Measurements from ENCODE around the gene MIX23. TPM values are rescaled to one million over a fixed set of nuclear protein-coding genes. Genes with fewer than 3 reads are reported as not detected.

Gene MIX23
- 10 to 100 TPM; 15.1 to 37.6 (median 22.4) TPM for total RNA-seq
- 10 to 100 TPM; 44.9 to 73.8 TPM for polyA plus RNA-seq
- long read RNA-seq, donor 1, transcript CCDC58-201 (5 exons, 720 nt) = major isoform, 5 of 9 reads
- long read RNA-seq, donor 1, partial matches to known transcripts = 0 of 9 reads
- long read RNA-seq, donor 1, other reads (novel, unspliced or antisense) = 3 of 9 reads
- long read RNA-seq, donor 2, transcript CCDC58-201 (5 exons, 720 nt) = major isoform, 10 of 19 reads
- long read RNA-seq, donor 2, partial matches to known transcripts = 0 of 19 reads
- long read RNA-seq, donor 2, other reads (novel, unspliced or antisense) = 7 of 19 reads
- long read RNA-seq, donor 3, transcript CCDC58-201 (5 exons, 720 nt) = major isoform, 12 of 15 reads
- long read RNA-seq, donor 3, partial matches to known transcripts = 0 of 15 reads
- long read RNA-seq, donor 3, other reads (novel, unspliced or antisense) = 3 of 15 reads

DNA sequence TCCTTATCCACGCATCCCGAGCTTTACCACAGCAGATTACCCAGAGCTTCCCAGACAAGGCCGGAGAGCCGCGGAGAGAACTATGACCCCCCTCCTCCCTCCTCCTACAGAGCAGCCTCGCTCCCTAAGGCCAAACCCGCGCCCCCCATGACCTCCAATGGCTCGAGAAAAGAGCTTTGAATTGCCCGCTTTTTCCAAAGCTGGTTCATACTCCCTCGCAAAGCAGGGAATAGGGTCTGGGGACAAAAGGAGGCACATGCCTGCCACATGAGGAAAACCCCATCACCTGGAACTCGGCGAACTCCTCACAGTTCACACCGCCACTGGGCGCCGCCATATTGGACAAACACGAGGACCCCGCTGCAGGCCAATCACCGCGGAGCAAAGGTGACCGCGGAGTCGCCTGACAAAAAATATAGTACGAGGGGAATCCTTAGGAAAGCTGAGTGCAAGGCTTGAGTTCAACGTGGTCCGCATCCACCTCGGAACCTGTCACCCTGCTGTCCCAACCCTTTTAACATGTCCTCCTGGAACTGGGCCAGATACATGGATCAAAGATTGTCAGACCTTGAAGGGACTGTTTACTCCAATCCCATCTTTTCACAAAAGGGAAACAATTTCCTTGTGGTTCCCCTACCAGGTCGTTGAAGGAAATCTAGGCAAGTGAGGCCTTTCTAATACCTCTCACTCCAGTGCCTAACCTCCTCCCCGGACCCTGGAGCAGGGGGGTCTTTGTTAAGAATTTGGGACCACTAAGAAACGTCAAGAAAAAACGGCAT lies at the start of gene MIX23:
Gene MIX23 (minus strand): TSS at position 344 of the 779 bp plus-strand sequence. CDS start 7 bp downstream, at position 337.
- TF ChIP-seq, protein P1, sequence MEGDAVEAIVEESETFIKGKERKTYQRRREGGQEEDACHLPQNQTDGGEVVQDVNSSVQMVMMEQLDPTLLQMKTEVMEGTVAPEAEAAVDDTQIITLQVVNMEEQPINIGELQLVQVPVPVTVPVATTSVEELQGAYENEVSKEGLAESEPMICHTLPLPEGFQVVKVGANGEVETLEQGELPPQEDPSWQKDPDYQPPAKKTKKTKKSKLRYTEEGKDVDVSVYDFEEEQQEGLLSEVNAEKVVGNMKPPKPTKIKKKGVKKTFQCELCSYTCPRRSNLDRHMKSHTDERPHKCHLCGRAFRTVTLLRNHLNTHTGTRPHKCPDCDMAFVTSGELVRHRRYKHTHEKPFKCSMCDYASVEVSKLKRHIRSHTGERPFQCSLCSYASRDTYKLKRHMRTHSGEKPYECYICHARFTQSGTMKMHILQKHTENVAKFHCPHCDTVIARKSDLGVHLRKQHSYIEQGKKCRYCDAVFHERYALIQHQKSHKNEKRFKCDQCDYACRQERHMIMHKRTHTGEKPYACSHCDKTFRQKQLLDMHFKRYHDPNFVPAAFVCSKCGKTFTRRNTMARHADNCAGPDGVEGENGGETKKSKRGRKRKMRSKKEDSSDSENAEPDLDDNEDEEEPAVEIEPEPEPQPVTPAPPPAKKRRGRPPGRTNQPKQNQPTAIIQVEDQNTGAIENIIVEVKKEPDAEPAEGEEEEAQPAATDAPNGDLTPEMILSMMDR (IDR thresholded peaks at IDR 0.05) = peak in 2 of 12 donors; percentile 10 to 15
- no peak for TF ChIP-seq POLR2A (IDR thresholded peaks at IDR 0.05)

DNA sequence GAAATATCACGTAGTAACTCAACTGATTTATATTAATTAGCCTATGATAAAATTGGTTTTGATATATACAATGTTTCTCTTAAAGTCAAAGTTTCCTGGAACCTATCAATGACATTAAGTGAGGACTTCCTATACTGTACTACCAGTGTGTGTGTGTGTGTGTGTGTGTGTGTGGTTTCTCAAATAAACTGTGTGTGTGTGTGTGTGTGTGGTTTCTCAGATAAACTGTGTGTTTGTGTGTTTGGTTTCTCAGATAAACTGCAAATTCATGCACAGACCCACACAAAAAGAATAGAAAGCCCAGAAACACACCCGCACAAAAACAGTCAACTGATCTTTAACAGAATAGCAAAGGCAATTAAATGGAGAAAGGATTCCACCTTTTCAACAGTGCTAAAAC lies 47.3 kb upstream of the MIX23 start:
- DNase-seq = no peak
- no peak overlapping the region for H3K27ac ChIP-seq
- H3K27me3 ChIP-seq = no peaks in the 10 kb centered on the region
- 95 to 98% (median 97%) methylated on average over 2 of the region's 2 CpGs for WGBS, 4 donors
- intact Hi-C loops (cut with DNase I) = no loop called here
- H3K36me3 ChIP-seq = peaks cover 0 to 98% (median 83%) of the 10 kb centered on the region in 9 donors
- TF ChIP-seq POLR2A (IDR thresholded peaks at IDR 0.05) = no peak
- TF ChIP-seq, protein P1 (IDR thresholded peaks at IDR 0.05) = no peak
- H3K4me1 ChIP-seq = peaks cover 0 to 5% (median 0%) of the 10 kb centered on the region in 12 donors
- H3K9me3 ChIP-seq = peaks cover 0 to 14% (median 0%) of the 10 kb centered on the region in 12 donors
- no peak overlapping the region for H3K4me3 ChIP-seq
- ATAC-seq = no peak

More for the DNA sequence above, at the start of gene MIX23:
- no peaks in the 10 kb centered on the region for H3K9me3 ChIP-seq
- intact Hi-C loops (cut with DNase I) = loop anchor here in 3 of 10 donors (5.0 to 10.0 kb wide), 3 partner anchors 294 to 838 kb away; partner anchors contain the start of genes GOLGB1 (in 1 of the 3) and POLQ (in 1 of the 3)
- DNase-seq (peak; percentile 87 to 92 (median 89)), ATAC-seq (peak; percentile 80 to 87 (median 84))
- peaks cover 0 to 44% (median 12%) of the 10 kb centered on the region in 12 donors for H3K4me1 ChIP-seq
- H3K27me3 ChIP-seq = no peaks in the 10 kb centered on the region
- peak within 1 kb of the TSS; percentile 63 to 94 (median 72) for H3K4me3 ChIP-seq
- peak within 1 kb of the TSS; percentile 49 to 94 (median 90) for H3K27ac ChIP-seq
- peaks cover 0 to 9% (median 0%) of the 10 kb centered on the region in 9 donors for H3K36me3 ChIP-seq
- WGBS, 4 donors = 0% methylated on average over 22 to 31 of the region's 31 CpGs

DNA sequence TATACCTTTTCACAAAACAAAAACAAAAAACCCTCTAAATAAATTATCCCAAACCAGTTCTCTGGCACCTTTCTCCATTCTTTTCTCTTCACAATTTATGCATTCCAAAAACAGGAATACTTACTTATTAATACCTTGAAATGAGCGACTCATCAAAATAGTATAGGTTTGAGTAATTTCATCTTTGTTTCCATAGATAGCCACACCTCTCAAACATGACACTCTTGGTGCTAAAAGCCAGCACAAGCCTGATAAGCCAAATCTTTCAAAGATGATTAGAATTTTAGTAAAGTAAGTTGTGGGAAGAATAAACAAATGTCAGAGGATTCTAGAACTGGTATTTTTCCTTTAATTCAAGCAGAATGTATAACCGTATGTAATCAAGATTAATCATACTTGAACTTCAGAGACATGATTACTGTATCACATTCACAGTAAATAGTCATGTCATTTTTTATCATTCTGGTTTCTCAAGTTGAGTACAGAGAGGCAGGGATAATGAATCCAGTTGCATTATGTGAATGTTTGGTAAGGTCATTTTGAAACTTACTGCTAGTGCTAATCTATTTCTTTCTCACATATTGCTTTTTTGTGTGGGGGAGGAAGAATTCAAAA lies 44.9 kb upstream of the MIX23 start:
- WGBS, 4 donors = 88 to 93% (median 89%) methylated on average over 2 of the region's 2 CpGs
- H3K36me3 ChIP-seq = peaks cover 0 to 92% (median 81%) of the 10 kb centered on the region in 9 donors
- peaks cover 0 to 14% (median 0%) of the 10 kb centered on the region in 12 donors for H3K9me3 ChIP-seq
- no peak for TF ChIP-seq POLR2A (IDR thresholded peaks at IDR 0.05)
- TF ChIP-seq, protein P1 (IDR thresholded peaks at IDR 0.05) = no peak
- H3K4me1 ChIP-seq = peaks cover 0 to 5% (median 0%) of the 10 kb centered on the region in 12 donors
- ATAC-seq (no peak), DNase-seq (no peak)
- H3K4me3 ChIP-seq = no peak overlapping the region
- H3K27me3 ChIP-seq = no peaks in the 10 kb centered on the region
- no peak overlapping the region for H3K27ac ChIP-seq
- intact Hi-C loops (cut with DNase I) = no loop called here
